T-helper 17 cell (primary cell): Measurements from ENCODE around the gene DNAJC15. TPM values are rescaled to one million over a fixed set of nuclear protein-coding genes. Genes with fewer than 3 reads are reported as not detected.
A peak's percentile ranks its signal among the peaks of the same experiment; 100 is the strongest.
"Not testable (repeated sequence)": the region's sequence is repeated elsewhere in the genome, so short reads cannot be mapped to it uniquely, and the experiment has no call there.

Experiments used
- ATAC-seq: fragments of 150-1000 bp; cut with Tn5 transposase; 2 replicates; pipeline ENCODE4 v1.10.0; 2021; ENCODE audit warnings: mild to moderate bottlenecking, moderate library complexity
- DNase-seq, 3 donors: peaks; one replicate each; pipeline versions ENCODE4 v3.0.0 to v3.0.0-alpha.2; 2020 to 2021
- H3K9me3 ChIP-seq: one replicate; pipeline ENCODE4 v1.7.0; 2013; ENCODE audit warnings: low read length, mild to moderate bottlenecking; ENCODE audit not compliant: control insufficient read depth, poor library complexity, severe bottlenecking
- H3K27ac Mint-ChIP-seq: one replicate; pipeline ENCODE4 v1.8.0; 2022; ENCODE audit warnings: mild to moderate bottlenecking, moderate library complexity, mixed read lengths
- H3K27me3 Mint-ChIP-seq: one replicate; pipeline ENCODE4 v1.8.0; 2022; ENCODE audit warnings: mixed read lengths
- H3K36me3 Mint-ChIP-seq: one replicate; pipeline ENCODE4 v1.8.0; 2022; ENCODE audit warnings: low read depth, mixed read lengths
- H3K4me1 Mint-ChIP-seq: one replicate; pipeline ENCODE4 v1.8.0; 2022; ENCODE audit warnings: mild to moderate bottlenecking, mixed read lengths
- H3K4me3 Mint-ChIP-seq: one replicate; pipeline ENCODE4 v1.8.0; 2022; ENCODE audit warnings: mild to moderate bottlenecking, moderate library complexity, mixed read lengths
- total RNA-seq, 4 donors: library from RNA in 2 of 4; stranded (reverse) in 2 of 4; gene quantifications; one replicate each; pipeline ENCODE4 v1.2.3 and lab custom pipeline; 2022 to 2026

DNAJC15 gene
- total RNA-seq, 2 donors from 2014 or later = 6.4 to 8.1 TPM

DNA sequence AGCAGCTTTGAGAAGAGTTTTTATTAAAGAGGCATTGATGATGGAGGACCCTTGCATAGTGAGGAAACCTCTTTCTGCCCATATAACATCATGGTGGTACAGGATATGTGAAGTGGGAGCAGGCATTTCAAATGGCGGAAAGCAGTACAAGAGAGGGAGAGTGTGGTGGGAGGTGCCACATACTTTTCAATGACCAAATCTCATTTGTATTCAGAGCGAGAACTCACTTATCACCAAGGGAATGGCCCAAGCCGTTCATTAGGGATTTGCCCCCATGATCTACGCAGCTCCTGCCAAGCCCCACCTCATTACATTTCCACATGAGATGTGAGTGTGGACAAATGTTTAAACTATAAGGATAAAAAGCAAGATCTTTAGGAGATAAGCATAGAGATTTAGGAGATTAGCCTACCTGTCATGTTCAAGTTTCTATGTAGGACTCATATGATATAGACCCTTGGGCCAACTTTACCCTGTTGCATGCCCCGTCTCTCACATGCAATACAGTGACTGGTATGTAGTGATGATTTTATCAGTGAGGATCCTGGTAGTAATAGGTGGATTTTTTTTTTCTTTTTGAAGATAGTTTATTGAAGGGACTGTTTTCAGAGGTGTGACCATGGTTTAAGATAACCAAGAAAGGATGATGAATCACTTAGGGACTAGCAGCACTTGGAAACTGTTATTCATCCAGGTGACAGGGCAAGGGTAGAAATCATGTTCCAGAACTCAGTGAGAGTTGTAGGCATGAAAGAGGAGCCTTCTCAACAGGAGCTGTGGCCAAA is 38.3 kb downstream of the DNAJC15 start:
- Mint-ChIP-seq H3K4me3 (no peak overlapping the region), H3K27ac (no peak overlapping the region), H3K4me1 (peaks cover 32% of the 10 kb centered on the region), H3K27me3 (no peaks in the 10 kb centered on the region), H3K36me3 (peaks cover 5% of the 10 kb centered on the region)
- no peaks in the 10 kb centered on the region for H3K9me3 ChIP-seq
- DNase-seq (no peak), ATAC-seq (no peak)

DNA sequence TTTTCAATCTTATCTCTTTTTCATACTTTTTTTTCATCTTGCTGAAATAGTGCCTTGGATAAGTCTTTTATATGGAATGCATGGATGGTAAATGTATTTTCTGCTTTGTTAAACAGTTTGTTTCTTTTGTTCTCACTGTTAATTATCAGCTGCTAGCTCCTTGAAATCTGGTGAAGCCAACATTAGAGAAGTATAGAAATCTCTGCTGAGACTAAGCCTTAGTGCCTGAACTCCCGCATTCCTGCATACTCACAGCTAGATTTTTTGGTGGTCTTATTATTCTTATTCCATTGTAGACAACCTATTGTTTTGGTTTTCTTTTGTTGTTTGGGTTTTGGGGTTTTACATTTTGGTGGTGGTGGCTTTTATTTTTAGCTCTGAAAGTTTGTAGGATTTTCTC is 48.4 kb downstream of the DNAJC15 start:
- Mint-ChIP-seq H3K27ac (peak overlapping the region; percentile 51), H3K36me3 (peaks cover 3% of the 10 kb centered on the region), H3K27me3 (no peaks in the 10 kb centered on the region), H3K4me1 (peaks cover 28% of the 10 kb centered on the region), H3K4me3 (no peak overlapping the region)
- H3K9me3 ChIP-seq = no peaks in the 10 kb centered on the region
- no peak for ATAC-seq
- no peak for DNase-seq

- Mint-ChIP-seq H3K27me3 (no peaks in the 10 kb centered on the region), H3K36me3 (peaks cover 3% of the 10 kb centered on the region), H3K4me1 (peaks cover 32% of the 10 kb centered on the region), H3K4me3 (no peak overlapping the region), H3K27ac (peak overlapping the region; percentile 51)
- DNase-seq (no peak), ATAC-seq (no peak)
- no peaks in the 10 kb centered on the region for H3K9me3 ChIP-seq
Observed at GRCh38 chr13:43072394-43072793, 49.0 kb downstream of the DNAJC15 start.

DNA sequence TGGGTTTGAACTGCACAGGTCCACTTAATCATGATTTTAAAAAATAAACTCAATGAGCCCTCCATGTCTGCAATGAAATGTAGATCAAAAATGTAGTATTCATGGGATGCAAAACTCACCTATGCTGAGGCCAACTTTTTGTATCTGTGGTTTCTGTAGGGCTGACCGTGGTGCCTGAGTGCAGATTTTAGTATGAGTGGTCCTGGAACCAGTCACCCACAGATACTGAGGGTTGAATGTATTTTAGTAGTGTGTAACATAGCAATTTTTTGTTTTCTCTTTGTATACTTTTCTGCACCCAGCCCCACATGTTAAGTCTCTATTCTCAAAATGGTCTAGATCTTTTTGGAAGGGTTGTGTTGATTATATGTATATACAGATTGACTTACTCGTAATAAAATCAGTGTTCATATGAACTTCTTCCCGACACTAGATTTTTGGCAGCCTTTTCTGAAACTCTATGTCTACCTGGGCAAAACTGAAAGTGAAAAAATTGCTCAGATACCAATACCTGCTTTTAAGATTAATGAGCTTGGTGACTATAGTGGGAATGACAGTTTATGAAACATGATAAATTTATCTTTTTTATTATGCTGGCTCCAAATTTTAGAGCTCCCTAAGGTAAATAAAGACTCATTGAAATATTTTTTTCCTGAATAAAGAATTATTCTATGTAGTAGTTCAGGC is 51.6 kb downstream of the DNAJC15 start:
- peak; percentile 57 for ATAC-seq
- Mint-ChIP-seq H3K27ac (peak overlapping the region; percentile 82), H3K27me3 (no peaks in the 10 kb centered on the region), H3K4me1 (peaks cover 36% of the 10 kb centered on the region), H3K36me3 (peaks cover 3% of the 10 kb centered on the region), H3K4me3 (peak overlapping the region; percentile 75)
- no peaks in the 10 kb centered on the region for H3K9me3 ChIP-seq
- no peak for DNase-seq

- DNase-seq, H3K27me3 Mint-ChIP-seq, H3K36me3 Mint-ChIP-seq, H3K9me3 ChIP-seq: not testable (repeated sequence)
- Mint-ChIP-seq H3K27ac (peak overlapping the region; percentile 82), H3K4me3 (peak overlapping the region; percentile 58), H3K4me1 (peaks cover 35% of the 10 kb centered on the region)
- peak; percentile 37 for ATAC-seq
Observed at GRCh38 chr13:43075511-43075902, 52.1 kb downstream of the DNAJC15 start.

- H3K27me3 Mint-ChIP-seq = no peaks in the 10 kb centered on the region
- ATAC-seq (no peak), DNase-seq (no peak)
- no peaks in the 10 kb centered on the region for H3K9me3 ChIP-seq
- H3K4me3 Mint-ChIP-seq = no peak overlapping the region
- peaks cover 7% of the 10 kb centered on the region for H3K36me3 Mint-ChIP-seq
- H3K4me1 Mint-ChIP-seq = peaks cover 28% of the 10 kb centered on the region
- H3K27ac Mint-ChIP-seq = peak overlapping the region; percentile 82
Observed at GRCh38 chr13:43077046-43077445, 53.7 kb downstream of the DNAJC15 start.

- no peaks in the 10 kb centered on the region for H3K9me3 ChIP-seq
- H3K27me3 Mint-ChIP-seq = no peaks in the 10 kb centered on the region
- peaks cover 24% of the 10 kb centered on the region for H3K4me1 Mint-ChIP-seq
- DNase-seq = no peak
- no peak overlapping the region for H3K4me3 Mint-ChIP-seq
- peaks cover 4% of the 10 kb centered on the region for H3K36me3 Mint-ChIP-seq
- ATAC-seq = no peak
- peak overlapping the region; percentile 27 for H3K27ac Mint-ChIP-seq
Observed at GRCh38 chr13:43077461-43077860, 54.1 kb downstream of the DNAJC15 start.

DNA sequence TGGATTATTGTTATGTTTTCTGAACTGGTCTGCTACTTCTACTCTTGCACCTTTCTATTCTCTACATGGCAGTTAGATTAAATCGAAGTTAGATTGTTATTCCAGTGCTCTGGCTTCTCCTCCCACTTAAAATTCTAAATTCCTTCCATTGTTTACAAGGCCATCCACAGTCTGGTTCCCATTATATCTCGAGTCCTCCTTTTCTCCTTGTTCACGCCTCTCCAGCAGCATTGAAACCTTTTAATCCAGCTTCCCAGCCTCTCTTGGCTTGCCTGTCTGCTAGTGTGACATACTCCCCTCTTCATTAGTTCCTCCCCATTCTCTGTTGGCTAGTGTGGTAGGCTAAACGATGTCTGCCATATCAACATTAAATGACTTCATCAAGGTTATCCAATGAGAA is 54.5 kb downstream of the DNAJC15 start:
- peak overlapping the region; percentile 0 for H3K4me3 Mint-ChIP-seq
- no peak for ATAC-seq
- no peaks in the 10 kb centered on the region for H3K27me3 Mint-ChIP-seq
- H3K27ac Mint-ChIP-seq = peak overlapping the region; percentile 27
- no peak for DNase-seq
- H3K9me3 ChIP-seq = no peaks in the 10 kb centered on the region
- peaks cover 4% of the 10 kb centered on the region for H3K36me3 Mint-ChIP-seq
- peaks cover 23% of the 10 kb centered on the region for H3K4me1 Mint-ChIP-seq

- DNase-seq = no peak
- peaks cover 22% of the 10 kb centered on the region for H3K4me1 Mint-ChIP-seq
- no peaks in the 10 kb centered on the region for H3K27me3 Mint-ChIP-seq
- no peak overlapping the region for H3K4me3 Mint-ChIP-seq
- peaks cover 4% of the 10 kb centered on the region for H3K36me3 Mint-ChIP-seq
- no peak for ATAC-seq
- H3K9me3 ChIP-seq = no peaks in the 10 kb centered on the region
- H3K27ac Mint-ChIP-seq = peak overlapping the region; percentile 27
Observed at GRCh38 chr13:43078399-43078798, 55.0 kb downstream of the DNAJC15 start.

GRCh38 chr13:43079392-43079931 is 56.1 kb downstream of the DNAJC15 start:
- H3K4me1 Mint-ChIP-seq = peaks cover 21% of the 10 kb centered on the region

GRCh38 chr13:43080199-43080598 is 56.8 kb downstream of the DNAJC15 start:
- peaks cover 16% of the 10 kb centered on the region for H3K4me1 Mint-ChIP-seq
- H3K27me3 Mint-ChIP-seq = no peaks in the 10 kb centered on the region
- no peak overlapping the region for H3K27ac Mint-ChIP-seq
- H3K4me3 Mint-ChIP-seq = no peak overlapping the region
- ATAC-seq = no peak
- H3K9me3 ChIP-seq = no peaks in the 10 kb centered on the region
- H3K36me3 Mint-ChIP-seq = peaks cover 4% of the 10 kb centered on the region
- no peak for DNase-seq

More at GRCh38 chr13:43079392-43079931, 56.1 kb downstream of the DNAJC15 start:
- no peak overlapping the region for H3K4me3 Mint-ChIP-seq
- no peak overlapping the region for H3K27ac Mint-ChIP-seq
- peaks cover 4% of the 10 kb centered on the region for H3K36me3 Mint-ChIP-seq
- H3K27me3 Mint-ChIP-seq = no peaks in the 10 kb centered on the region
- no peaks in the 10 kb centered on the region for H3K9me3 ChIP-seq
- no peak for DNase-seq
- ATAC-seq = no peak

DNA sequence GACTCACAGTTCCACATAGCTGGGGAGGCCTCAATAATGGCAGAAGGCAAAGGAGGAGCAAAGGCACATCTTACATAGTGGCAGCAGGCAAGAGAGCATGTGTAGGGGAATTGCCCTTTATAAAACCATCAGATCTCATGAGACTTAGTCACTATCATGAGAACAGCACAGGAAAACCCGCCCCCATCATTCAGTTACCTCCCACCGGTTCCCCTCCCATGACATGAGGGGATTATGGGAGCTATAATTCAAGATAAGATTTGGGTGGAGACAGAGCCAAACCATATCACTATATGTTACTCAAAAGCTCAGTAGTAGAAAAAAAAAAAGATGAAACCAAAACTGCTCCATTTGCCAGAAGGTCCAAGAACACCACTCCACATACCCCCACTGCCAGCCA is 58.5 kb downstream of the DNAJC15 start:
- DNase-seq = no peak
- Mint-ChIP-seq H3K36me3 (peaks cover 4% of the 10 kb centered on the region), H3K4me3 (no peak overlapping the region), H3K4me1 (peaks cover 7% of the 10 kb centered on the region), H3K27me3 (no peaks in the 10 kb centered on the region), H3K27ac (peak overlapping the region; percentile 53)
- no peaks in the 10 kb centered on the region for H3K9me3 ChIP-seq
- ATAC-seq = no peak

GRCh38 chr13:43083750-43084149 is 60.4 kb downstream of the DNAJC15 start:
- H3K27me3 Mint-ChIP-seq = no peaks in the 10 kb centered on the region
- no peak overlapping the region for H3K4me3 Mint-ChIP-seq
- ATAC-seq (no peak), DNase-seq (no peak)
- no peak overlapping the region for H3K27ac Mint-ChIP-seq
- no peaks in the 10 kb centered on the region for H3K9me3 ChIP-seq
- peaks cover 3% of the 10 kb centered on the region for H3K4me1 Mint-ChIP-seq
- H3K36me3 Mint-ChIP-seq = peaks cover 4% of the 10 kb centered on the region
